Neutrophil (primary cell): ENCODE results near the gene WNK3.

ENCODE experiments used
- H3K27ac ChIP-seq: fragments of 200-600 bp; sonication (generic); 2 replicates; pipeline ENCODE4 v1.5.1; 2016; ENCODE audit warnings: mild to moderate bottlenecking, moderate library complexity
- H3K27me3 ChIP-seq: fragments of 200-600 bp; sonication (generic); 2 replicates; pipeline ENCODE4 v1.6.0; 2016; ENCODE audit warnings: mild to moderate bottlenecking
- H3K36me3 ChIP-seq: fragments of 200-600 bp; sonication (generic); 2 replicates; pipeline ENCODE4 v1.5.1; 2017
- H3K4me1 ChIP-seq, 2 experiments: fragments of 200-600 bp in 1 of 2; sonication (generic) in 1 of 2; 1 replicate in 1 of 2; 2 replicates in 1 of 2; pipeline versions ENCODE4 v1.5.1 to v1.6.1; 2013 to 2016; ENCODE audit warnings: low read depth in 1 of 2, low read length in 1 of 2, mild to moderate bottlenecking in 1 of 2, moderate library complexity in 1 of 2; ENCODE audit not compliant: control insufficient read depth in 1 of 2, insufficient read depth in 1 of 2
- H3K4me3 ChIP-seq, 2 experiments: fragments of 200-600 bp in 1 of 2; sonication (generic) in 1 of 2; 1 replicate in 1 of 2; 2 replicates in 1 of 2; pipeline ENCODE4 v1.5.1; 2013 to 2016; ENCODE audit warnings: low read depth in 1 of 2, low read length in 1 of 2, mild to moderate bottlenecking in 1 of 2, moderate library complexity in 1 of 2
- H3K9me3 ChIP-seq: fragments of 200-600 bp; sonication (generic); 2 replicates; pipeline ENCODE4 v1.5.1; 2016
- TF ChIP-seq, protein P1 (sequence below): fragments of 200-600 bp; sonication (generic); IDR thresholded peaks from 2 replicates; pipeline ENCODE4 v1.5.1; 2016; ENCODE audit warnings: antibody characterized with exemption

WNK3 gene

DNA sequence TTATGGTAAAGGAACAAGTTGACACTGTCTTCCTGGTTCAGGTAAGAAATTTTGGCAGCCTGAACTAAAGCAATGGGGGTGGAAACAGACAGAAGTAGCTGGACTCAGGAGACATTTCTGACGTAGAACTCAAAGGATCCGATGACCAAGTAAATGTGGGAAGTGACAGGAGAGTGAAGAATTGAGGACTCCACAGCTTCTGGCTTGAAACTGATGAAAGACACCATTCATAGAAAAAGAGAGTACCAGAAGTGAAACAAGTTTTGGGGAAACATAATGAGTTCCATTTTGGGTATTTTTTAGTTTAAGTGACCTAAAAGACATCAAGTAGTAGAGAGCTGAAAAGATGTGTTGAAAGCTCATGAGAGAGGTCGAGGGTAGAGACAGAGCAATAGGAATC lies 180.5 kb downstream of the WNK3 start:
- no peaks in the 10 kb centered on the region for H3K4me1 ChIP-seq
- TF ChIP-seq, protein P1, sequence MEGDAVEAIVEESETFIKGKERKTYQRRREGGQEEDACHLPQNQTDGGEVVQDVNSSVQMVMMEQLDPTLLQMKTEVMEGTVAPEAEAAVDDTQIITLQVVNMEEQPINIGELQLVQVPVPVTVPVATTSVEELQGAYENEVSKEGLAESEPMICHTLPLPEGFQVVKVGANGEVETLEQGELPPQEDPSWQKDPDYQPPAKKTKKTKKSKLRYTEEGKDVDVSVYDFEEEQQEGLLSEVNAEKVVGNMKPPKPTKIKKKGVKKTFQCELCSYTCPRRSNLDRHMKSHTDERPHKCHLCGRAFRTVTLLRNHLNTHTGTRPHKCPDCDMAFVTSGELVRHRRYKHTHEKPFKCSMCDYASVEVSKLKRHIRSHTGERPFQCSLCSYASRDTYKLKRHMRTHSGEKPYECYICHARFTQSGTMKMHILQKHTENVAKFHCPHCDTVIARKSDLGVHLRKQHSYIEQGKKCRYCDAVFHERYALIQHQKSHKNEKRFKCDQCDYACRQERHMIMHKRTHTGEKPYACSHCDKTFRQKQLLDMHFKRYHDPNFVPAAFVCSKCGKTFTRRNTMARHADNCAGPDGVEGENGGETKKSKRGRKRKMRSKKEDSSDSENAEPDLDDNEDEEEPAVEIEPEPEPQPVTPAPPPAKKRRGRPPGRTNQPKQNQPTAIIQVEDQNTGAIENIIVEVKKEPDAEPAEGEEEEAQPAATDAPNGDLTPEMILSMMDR, result no peak
- no peak overlapping the region for H3K4me3 ChIP-seq
- H3K9me3 ChIP-seq, result no peaks in the 10 kb centered on the region
- no peak overlapping the region for H3K27ac ChIP-seq
- H3K36me3 ChIP-seq, result no peaks in the 10 kb centered on the region
- H3K27me3 ChIP-seq, result no peaks in the 10 kb centered on the region

DNA sequence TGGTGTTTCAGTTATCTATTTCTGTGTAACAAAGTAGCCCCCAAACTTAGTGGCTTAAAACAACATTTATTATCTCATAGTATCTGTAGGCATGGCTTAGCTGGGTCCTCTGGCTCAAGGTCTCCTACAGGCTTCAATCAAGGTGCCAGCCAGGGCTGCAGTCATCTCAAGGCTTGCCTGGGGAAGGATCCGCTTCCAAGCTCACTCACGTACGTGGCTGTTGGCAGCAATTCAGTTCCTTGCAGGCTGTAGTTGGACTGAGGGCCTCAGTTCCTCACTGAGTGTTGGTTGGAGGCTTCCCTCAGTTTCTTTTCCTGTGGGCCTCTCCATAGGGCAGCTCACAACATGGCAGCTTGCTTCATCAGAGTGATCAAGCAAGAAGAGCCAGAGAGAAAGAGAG lies 184.1 kb downstream of the WNK3 start:
- Histone ChIP-seq H3K27ac (no peak overlapping the region), H3K9me3 (no peaks in the 10 kb centered on the region), H3K4me3 (no peak overlapping the region), H3K27me3 (no peaks in the 10 kb centered on the region), H3K36me3 (no peaks in the 10 kb centered on the region), H3K4me1 (no peaks in the 10 kb centered on the region)
- TF ChIP-seq, protein P1, result no peak

DNA sequence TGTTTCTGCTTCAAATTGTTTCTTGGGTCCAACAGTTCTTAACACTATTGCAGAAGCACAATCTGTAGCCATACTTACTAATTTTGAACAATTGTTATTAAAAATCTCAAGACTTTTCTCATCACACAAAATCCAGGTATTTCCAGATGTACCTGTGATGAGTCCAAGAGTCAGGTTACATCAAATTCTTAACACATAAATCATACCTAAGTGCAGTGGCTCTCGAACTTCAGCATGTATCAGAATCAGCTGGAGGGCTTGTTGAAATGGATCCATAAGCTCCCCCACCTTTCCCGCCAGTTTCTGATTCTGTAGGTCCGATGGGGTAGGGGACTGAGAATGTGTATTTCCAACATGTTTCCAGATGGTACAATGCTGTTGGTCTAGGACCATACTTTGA lies 185.4 kb downstream of the WNK3 start:
- Histone ChIP-seq H3K36me3 (no peaks in the 10 kb centered on the region), H3K9me3 (no peaks in the 10 kb centered on the region), H3K4me3 (no peak overlapping the region), H3K27ac (no peak overlapping the region), H3K4me1 (no peaks in the 10 kb centered on the region), H3K27me3 (no peaks in the 10 kb centered on the region)
- TF ChIP-seq, protein P1, result no peak

DNA sequence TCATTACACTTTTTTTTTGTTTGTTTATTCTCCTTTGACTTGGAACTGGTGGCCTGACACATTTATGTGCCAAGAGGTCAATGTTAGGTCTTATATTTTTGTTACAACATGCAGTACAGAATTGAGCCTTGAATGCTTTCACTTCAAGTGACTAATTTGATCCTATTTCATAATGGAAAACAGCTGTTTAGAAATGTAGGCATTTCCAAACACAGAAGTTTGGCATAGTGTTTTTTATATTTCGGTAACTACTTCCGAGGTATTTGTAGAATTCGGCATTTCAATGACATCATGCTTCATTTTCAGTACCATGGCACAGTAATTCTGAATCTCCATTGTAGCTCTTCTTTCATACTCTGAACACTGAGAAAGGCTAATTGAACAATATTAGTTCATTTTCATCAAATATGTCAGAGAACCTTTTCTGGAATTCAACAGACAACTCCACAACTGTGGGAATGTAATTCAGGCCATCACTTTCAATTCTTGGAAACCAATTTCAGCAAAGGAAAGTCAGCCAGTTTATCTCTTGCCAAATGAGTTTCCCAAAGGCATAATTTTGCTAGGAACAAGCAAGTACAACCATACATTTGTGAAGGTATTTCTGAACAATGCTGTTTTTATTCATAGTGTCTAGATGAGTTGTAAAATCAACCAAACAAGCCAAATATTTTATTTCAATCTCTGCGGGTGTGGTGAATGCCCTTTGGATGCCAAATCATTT lies 186.2 kb downstream of the WNK3 start:
- no peaks in the 10 kb centered on the region for H3K4me1 ChIP-seq
- no peak overlapping the region for H3K4me3 ChIP-seq
- TF ChIP-seq, protein P1, result no peak
- H3K36me3 ChIP-seq, result no peaks in the 10 kb centered on the region
- no peak overlapping the region for H3K27ac ChIP-seq
- no peaks in the 10 kb centered on the region for H3K27me3 ChIP-seq
- no peaks in the 10 kb centered on the region for H3K9me3 ChIP-seq

DNA sequence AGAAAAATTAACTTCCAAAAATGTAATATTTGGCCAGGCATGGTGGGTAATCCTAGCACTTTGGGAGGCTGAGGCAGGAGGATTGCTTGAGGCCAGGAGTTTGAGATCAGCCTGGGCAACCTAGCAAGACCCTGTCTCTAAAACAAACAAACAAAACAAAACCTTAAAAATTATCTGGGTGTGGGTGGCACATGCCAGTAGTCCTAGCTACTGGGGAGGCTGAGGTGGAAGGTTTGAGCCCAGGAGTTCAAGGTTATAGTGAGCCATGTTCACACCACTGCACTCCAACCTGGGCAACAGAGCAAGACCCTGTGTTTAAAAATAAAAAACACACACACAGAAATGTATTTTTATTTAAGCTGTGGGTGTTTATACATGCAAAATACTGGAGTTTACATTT lies 186.8 kb downstream of the WNK3 start:
- Histone ChIP-seq H3K27ac (no peak overlapping the region), H3K27me3 (no peaks in the 10 kb centered on the region), H3K36me3 (no peaks in the 10 kb centered on the region), H3K4me3 (no peak overlapping the region), H3K4me1 (no peaks in the 10 kb centered on the region), H3K9me3 (no peaks in the 10 kb centered on the region)
- TF ChIP-seq, protein P1, result no peak
